Spleen (tissue), 7 donors: ENCODE results near the gene MED23.

Experiments used
- POLR2A ChIP-seq, 3 donors: fragments of 450-650 bp; IDR thresholded peaks; one replicate each; pipeline ENCODE4 v1.5.1; 2017; ENCODE audit warnings: antibody characterized with exemption in 3 of 3, mild to moderate bottlenecking in 1 of 3
- TF ChIP-seq, protein P1 (sequence below), 11 experiments: fragments of 200-600 bp in 7 of 11; fragments of 450-650 bp in 4 of 11; sonication (generic) in 4 of 11; IDR thresholded peaks in 8 of 11; conservative IDR thresholded peaks in 3 of 11; 1 replicate in 7 of 11; 2 replicates in 4 of 11; pipeline versions ENCODE4 v1.4.0 to v1.8.0; 2016 to 2021; ENCODE audit warnings: antibody characterized with exemption in 11 of 11, inconsistent platforms in 4 of 11, mild to moderate bottlenecking in 1 of 11
- donor health status: DM: no; HTN: no; CAD: no; lungs with moderate emphysema.
- donor health status: DM: no; HTN: no; CAD: no.
- donor health status: DM: no; HTN: no; CAD: no.

DNA sequence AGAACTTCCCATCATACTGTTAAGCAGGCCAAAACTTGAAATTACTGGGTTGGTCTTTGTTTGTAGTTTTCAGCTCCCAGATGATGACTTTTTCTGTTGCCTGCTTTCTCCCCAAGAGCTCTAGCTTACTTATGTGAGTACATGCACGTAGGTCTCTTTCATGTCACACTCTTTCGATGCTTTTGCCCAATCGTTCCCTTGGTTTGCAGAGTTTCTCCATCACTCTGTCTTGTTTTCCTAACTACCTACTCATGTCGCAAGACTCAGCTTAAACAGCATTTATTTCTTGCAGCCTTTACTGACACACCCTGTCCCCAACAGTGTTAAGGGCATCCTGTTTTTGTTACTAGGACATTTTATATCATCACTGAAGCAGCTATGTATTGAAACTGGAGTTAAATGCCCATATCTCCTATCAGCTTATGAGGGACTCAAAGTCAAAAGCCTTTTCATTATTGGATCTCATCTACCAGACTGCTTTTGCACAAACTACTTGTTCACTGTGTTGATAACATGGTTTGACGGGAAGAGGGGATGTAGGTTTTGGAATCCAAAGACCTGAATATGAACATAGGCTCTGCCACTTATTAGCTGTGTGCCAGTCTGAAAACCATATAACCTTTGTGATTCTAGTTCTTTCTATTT, 52.1 kb downstream of the MED23 start:
- TF ChIP-seq, protein P1, sequence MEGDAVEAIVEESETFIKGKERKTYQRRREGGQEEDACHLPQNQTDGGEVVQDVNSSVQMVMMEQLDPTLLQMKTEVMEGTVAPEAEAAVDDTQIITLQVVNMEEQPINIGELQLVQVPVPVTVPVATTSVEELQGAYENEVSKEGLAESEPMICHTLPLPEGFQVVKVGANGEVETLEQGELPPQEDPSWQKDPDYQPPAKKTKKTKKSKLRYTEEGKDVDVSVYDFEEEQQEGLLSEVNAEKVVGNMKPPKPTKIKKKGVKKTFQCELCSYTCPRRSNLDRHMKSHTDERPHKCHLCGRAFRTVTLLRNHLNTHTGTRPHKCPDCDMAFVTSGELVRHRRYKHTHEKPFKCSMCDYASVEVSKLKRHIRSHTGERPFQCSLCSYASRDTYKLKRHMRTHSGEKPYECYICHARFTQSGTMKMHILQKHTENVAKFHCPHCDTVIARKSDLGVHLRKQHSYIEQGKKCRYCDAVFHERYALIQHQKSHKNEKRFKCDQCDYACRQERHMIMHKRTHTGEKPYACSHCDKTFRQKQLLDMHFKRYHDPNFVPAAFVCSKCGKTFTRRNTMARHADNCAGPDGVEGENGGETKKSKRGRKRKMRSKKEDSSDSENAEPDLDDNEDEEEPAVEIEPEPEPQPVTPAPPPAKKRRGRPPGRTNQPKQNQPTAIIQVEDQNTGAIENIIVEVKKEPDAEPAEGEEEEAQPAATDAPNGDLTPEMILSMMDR (IDR thresholded peaks at IDR 0.05 in 8 of 11, conservative IDR thresholded peaks at IDR 0.05 in 3 of 11): no peak
- no peak for TF ChIP-seq POLR2A (IDR thresholded peaks at IDR 0.05)
